ENCODE results near the gene SIX3.

Gene SIX3

DNA sequence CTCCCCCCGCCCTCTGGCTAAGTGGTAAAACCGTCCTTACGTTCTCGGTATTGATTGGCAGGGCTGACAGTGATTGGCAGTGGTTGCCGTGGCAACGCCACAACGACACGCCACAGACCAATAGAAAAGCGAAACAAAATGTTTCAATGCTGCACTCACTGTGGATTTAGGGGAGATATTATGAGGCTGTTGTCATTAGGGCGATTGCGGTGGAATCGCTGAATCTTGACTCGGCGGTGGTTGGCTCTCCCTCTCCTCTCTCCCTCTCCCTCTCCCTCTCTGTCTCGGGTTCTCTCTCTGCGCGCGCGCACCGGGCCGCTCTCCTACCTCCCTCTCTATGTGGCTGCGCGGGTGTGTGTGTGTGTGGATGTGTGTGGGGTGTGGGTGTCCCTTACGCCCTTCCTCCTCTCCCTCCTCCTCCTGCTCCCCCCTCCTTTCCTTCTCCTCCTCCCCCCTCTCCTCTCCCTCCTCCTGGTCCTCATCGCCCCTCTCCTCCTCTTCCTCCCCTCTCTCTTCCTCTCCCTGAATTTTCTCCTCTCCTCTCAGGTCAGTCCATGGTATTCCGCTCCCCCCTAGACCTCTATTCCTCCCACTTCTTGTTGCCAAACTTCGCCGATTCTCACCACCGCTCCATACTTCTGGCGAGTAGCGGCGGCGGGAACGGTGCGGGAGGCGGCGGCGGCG, at the start of gene SIX3:
Gene SIX3 (plus strand): TSS at position 152 of the 684 bp plus-strand sequence. CDS start 403 bp downstream, at position 555.
- peak; percentile 14 for DNase-seq

GRCh38 chr2:44894058-44894457, 47.4 kb upstream of the SIX3 start:
- no peak for DNase-seq

DNA sequence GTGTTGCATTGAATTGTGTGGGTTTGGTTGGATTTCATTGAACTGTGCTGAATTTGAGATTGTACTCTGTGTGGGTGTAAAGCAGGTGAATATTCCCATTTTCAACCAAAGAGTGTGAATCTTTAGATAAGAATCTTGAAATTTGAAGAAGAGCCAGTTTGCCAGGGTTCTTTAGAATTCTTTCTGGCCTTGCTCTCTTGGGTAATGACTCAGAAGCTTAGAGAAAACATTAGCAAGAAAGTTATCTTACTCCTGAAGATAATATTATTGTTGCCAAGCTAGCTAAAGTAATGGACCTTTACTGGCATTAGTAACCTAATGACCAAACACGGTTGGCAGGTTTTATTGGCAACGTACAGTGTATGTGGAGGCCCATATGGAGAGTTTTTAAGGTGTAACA, 46.4 kb upstream of the SIX3 start:
- DNase-seq: no peak

DNA sequence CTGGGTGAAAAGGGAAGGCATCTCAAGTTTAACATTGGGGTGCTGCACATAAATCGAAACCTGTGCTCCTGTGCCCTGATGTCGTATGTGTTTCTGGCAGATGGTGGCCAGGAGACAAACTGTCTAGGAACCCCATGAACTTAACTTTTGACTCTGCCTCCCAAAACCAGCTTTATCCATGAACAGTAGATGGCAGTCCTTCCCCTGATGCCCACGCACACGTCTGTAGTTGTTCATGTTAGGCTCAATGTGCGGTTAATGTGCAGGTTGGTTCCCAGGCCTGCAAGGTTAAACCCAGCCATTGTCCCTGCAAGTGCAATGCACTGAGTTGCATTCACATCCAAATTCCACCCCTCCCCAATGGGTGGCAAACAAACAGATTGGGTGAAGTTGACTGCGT, 44.1 kb upstream of the SIX3 start:
- DNase-seq: no peak

- DNase-seq: no peak
These were observed 39.0 kb upstream of the SIX3 start for GRCh38 chr2:44902217-44903137.

DNA sequence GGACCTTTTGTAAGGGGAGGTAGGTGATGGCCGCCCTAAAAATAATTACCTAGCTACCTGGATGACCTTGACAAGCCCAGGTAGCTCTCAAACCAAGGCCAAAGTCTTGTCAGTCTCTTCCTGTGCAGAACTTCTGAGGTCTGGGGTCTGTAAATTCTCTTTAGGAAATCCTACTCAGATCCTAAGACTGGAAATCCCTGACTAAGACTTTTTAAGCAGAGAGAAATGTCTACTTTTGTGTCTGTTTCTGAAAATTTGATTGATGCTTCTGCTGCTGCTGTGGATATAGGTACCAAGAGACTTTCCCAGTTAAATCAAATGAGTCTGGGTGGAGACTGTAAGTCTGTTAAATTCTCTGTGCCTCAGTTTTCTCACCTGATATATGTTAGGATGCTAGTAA, 36.9 kb upstream of the SIX3 start:
- DNase-seq: no peak

DNA sequence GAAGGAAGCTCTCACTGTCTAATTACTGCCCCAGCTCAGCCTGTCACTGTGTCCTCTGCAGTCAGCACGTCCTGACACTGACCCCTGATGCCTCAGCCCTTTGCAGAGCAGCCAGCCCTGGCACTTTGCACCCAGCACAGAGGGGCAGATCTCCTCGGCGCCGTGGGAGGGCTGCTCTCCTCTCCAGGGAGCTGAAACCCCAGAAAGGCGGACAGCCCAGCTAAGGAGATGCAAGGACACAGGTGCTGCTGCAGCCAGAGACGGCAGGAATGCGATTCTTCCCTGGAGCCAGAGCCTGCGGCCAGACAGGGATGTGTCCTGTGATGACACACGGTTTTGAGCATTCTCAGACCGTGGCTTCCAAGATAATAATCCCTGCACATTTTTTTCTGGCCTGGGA, 34.5 kb upstream of the SIX3 start:
- DNase-seq: no peak

DNA sequence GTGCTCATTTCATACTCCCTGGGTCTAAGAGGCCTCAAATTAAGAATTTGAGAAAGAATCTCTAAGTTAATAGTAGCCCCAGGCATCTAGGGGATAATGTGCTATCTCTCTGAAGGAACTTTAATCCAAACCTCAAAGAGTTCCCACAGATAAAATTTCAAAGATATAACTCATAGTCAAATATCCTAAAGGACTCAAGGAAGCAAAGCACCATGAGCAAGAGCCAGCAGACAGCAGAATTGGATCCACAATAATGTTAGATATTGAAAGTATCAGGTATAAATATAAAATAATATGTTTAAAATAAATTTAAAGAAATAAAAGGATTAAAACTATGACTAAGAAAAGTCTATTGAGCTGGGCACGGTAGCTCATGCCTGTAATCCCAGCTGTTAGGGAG, 31.7 kb upstream of the SIX3 start:
- no peak for DNase-seq

- peak; percentile 16 for DNase-seq
These were observed 28.8 kb upstream of the SIX3 start for GRCh38 chr2:44912660-44913059.

GRCh38 chr2:44916291-44916690, 25.2 kb upstream of the SIX3 start:
- no peak for DNase-seq

GRCh38 chr2:44918095-44918775, 23.3 kb upstream of the SIX3 start:
- no peak for DNase-seq

GRCh38 chr2:44920751-44921150, 20.8 kb upstream of the SIX3 start:
- DNase-seq: no peak

DNA sequence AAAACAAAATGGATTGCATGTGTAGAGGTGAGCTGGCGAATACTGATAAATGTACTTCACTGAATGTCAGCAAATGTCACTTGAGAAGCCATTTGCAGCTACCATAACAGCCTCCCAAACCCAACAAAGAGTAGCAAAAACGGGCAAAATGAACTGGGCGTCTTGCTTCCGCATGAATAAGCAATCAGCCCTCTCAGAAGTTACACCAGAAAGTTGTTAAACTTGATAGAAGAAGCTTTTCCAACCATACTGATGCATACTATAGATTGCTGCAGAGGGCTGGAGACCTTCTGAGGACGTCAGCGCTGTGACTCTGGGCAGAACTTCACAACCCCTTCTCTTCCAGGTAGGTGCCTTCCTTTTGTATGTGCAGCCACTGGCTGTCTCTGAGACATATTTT, 18.7 kb upstream of the SIX3 start:
- DNase-seq: no peak

DNA sequence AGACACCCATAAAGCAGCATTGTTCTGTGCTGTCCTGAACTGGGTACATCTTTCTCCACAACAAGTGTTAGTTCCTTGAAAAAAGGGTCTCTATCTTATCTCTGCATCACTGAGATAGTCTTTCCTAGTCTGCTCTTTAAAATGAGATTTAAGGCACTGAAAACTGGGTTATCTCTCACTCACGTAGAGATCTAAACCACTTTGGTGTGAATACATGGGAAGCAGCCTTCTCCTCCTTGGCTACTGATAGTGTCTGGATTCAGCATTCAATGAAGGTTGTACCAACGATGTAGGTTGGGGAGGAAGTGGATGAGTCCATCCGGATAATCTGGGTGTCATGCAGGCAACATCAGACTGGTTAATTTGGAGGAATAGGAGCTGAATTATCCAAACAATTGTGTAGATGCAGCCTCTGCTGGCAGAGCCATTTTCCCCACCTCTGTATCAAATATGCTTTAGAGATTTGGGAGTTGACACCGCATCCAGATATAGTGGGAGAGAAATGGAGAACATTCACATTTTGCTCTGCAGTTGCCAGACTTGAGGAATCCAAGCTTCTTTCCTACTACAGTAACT, 15.9 kb upstream of the SIX3 start:
- DNase-seq: no peak

- no peak for DNase-seq
These were observed 14.5 kb upstream of the SIX3 start for GRCh38 chr2:44926957-44927356.

DNA sequence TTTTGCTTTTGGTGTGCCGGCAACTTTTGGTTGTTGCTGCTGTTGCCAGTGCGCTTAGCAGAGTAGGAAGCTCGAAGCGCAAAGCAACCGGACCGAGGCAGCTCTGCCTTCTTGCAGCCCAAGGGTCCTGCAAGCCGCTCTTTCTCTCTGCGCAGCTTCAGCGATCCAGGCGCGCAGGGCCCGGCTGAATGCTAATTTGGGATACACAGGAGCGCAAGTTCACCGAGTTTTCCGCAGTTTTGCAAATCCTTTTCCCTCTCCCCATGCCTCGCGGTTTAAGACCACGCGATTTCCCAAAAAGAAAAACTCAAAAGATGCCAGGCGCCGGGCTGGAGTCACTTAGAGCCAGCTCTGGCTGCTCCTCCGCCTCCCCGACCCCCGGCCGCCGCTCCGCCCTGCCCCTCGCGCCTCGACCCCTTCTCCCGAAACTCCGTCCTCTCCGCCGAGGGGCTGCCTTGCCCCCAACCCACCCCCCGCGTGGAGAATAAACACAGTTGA, 13.5 kb upstream of the SIX3 start:
- no peak for DNase-seq

GRCh38 chr2:44928483-44929158, 12.9 kb upstream of the SIX3 start:
- DNase-seq: no peak

- DNase-seq: no peak
These were observed 12.3 kb upstream of the SIX3 start for GRCh38 chr2:44929159-44929734.

DNA sequence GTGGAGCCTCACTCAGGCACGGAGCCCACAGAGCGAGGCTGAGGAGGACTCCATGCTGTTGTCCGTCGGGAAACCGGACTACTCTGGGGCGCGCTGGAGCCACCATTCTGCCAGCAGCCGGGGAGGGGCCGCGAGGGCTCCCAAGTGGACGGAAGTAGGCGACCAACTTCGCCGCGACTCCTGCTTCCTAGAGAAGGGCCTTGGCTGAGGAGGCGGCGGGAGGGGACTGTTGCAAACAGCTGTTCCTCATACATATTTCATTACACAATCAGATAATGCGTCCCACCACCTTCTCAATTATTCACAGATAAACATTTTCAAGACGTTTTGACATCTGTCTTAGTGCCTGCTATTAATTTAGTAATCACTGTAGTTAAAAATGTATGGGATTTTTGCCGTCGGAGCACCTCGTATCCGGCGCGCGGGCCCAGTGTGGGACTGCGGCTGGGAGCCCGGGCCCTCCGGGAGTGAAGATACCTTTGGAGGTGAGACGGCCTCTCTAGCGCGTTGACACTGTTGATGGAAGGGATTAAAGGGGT, 11.7 kb upstream of the SIX3 start:
- DNase-seq: no peak

DNA sequence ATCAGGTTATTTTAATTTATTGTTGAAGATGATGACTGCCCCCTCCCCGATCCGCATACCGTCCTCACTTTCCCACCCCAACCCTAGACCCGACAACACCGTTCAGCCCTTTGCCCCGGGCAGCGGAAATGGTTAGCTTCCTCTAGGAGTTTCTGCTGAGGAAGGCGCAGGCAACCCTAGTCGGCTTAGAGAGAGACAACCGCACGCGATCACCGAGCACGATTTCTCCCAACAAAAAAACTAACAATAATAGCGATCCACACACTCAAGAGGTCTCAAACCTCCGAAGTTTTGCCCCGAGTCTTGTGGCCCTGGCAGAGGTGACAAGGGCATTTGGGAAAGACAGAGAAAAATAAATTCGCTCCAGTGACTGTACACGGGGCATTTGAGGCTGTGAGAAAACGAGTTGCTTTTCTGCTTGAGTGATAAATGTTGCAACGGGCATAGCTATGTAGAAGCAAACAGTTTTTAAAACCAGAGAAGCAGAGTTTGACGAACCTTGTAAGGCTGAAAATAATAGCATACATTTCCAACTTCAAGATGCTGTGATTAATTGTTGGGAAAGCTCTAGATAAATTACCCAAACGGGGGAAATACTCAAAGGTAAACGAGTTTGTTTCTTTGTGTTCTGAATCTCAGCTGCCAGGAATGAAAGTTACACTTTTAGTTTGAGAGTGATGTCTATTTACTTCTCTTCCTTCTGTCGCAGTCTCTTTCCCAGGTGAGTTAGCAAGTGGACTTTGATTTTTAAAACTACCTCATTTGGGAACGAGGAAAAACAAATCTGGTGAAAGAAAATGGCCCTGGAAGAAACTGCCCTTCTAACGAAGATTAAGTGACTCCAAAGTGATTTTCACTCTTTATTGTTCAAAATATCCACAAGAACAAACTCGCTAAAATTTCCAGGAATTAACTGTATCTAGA, 11.0 kb upstream of the SIX3 start:
- no peak for DNase-seq
